Activated naive CD8-positive, alpha-beta T cell treated with anti-CD3 and anti-CD28 coated beads for 36 hours (primary cell): Measurements from ENCODE around the gene CDK18. TPM values are rescaled to one million over a fixed set of nuclear protein-coding genes. Genes with fewer than 3 reads are reported as not detected.

Experiments used
- DNase-seq: peaks from one replicate; pipeline ENCODE4 v3.0.0; 2021
- H3K27ac Mint-ChIP-seq: one replicate; pipeline ENCODE4 v1.8.0; 2022; ENCODE audit warnings: mild to moderate bottlenecking, moderate library complexity, mixed read lengths
- H3K27me3 Mint-ChIP-seq: one replicate; pipeline ENCODE4 v1.8.0; 2022; ENCODE audit warnings: mild to moderate bottlenecking, mixed read lengths
- H3K36me3 Mint-ChIP-seq: one replicate; pipeline ENCODE4 v1.8.0; 2021; ENCODE audit warnings: mild to moderate bottlenecking, mixed read lengths
- H3K4me1 Mint-ChIP-seq: one replicate; pipeline ENCODE4 v1.8.0; 2021; ENCODE audit warnings: mixed read lengths
- H3K4me3 Mint-ChIP-seq: one replicate; pipeline ENCODE4 v1.8.0; 2022; ENCODE audit warnings: mild to moderate bottlenecking, moderate library complexity, mixed read lengths
- H3K9me3 Mint-ChIP-seq: one replicate; pipeline ENCODE4 v1.8.0; 2022; ENCODE audit warnings: mixed read lengths
- total RNA-seq, 2 experiments: library from RNA; stranded (reverse); gene quantifications; one replicate each; pipeline ENCODE4 v1.2.3, GENCODE V29; 2021

Gene CDK18
- 1 to 10 TPM; 6.2 to 6.5 TPM for total RNA-seq

- no peaks in the 10 kb centered on the region for H3K27me3 Mint-ChIP-seq
- H3K4me1 Mint-ChIP-seq, result peaks cover 13% of the 10 kb centered on the region
- peak; percentile 46 for DNase-seq
- peak within 1 kb of the TSS; percentile 51 for H3K27ac Mint-ChIP-seq
- peak within 1 kb of the TSS; percentile 77 for H3K4me3 Mint-ChIP-seq
- no peaks in the 10 kb centered on the region for H3K36me3 Mint-ChIP-seq
- no peaks in the 10 kb centered on the region for H3K9me3 Mint-ChIP-seq
Measured at GRCh38 chr1:205504311-205505075, at the start of gene CDK18. TSS of gene CDK18 (plus strand) at chr1:205504669. CDS start at chr1:205523168, 18,499 bp downstream.

- no peak for DNase-seq
- H3K4me3 Mint-ChIP-seq, result no peak overlapping the region
- peaks cover 85% of the 10 kb centered on the region for H3K27me3 Mint-ChIP-seq
- no peaks in the 10 kb centered on the region for H3K9me3 Mint-ChIP-seq
- no peaks in the 10 kb centered on the region for H3K36me3 Mint-ChIP-seq
- no peak overlapping the region for H3K27ac Mint-ChIP-seq
- H3K4me1 Mint-ChIP-seq, result peaks cover 7% of the 10 kb centered on the region
Measured at GRCh38 chr1:205454903-205455335, 49.5 kb upstream of the CDK18 start.

GRCh38 chr1:205455581-205456382 lies 48.7 kb upstream of the CDK18 start, which contains the start of gene BLACAT1:
TSS of gene BLACAT1 (minus strand) at chr1:205456045.
- Mint-ChIP-seq H3K27me3 (peaks cover 89% of the 10 kb centered on the region), H3K4me3 (peak within 1 kb of the TSS; percentile 61), H3K9me3 (no peaks in the 10 kb centered on the region), H3K27ac (no peak within 1 kb of the TSS), H3K4me1 (peaks cover 7% of the 10 kb centered on the region), H3K36me3 (no peaks in the 10 kb centered on the region)
- no peak for DNase-seq

- H3K27ac Mint-ChIP-seq, result no peak overlapping the region
- H3K9me3 Mint-ChIP-seq, result no peaks in the 10 kb centered on the region
- peak overlapping the region; percentile 61 for H3K4me3 Mint-ChIP-seq
- no peaks in the 10 kb centered on the region for H3K36me3 Mint-ChIP-seq
- peaks cover 7% of the 10 kb centered on the region for H3K4me1 Mint-ChIP-seq
- DNase-seq, result peak; percentile 14
- peaks cover 88% of the 10 kb centered on the region for H3K27me3 Mint-ChIP-seq
Measured at GRCh38 chr1:205456383-205456867, 48.0 kb upstream of the CDK18 start.

GRCh38 chr1:205456868-205457745 lies 47.4 kb upstream of the CDK18 start:
- no peak overlapping the region for H3K4me3 Mint-ChIP-seq
- no peak overlapping the region for H3K27ac Mint-ChIP-seq
- peaks cover 84% of the 10 kb centered on the region for H3K27me3 Mint-ChIP-seq
- no peaks in the 10 kb centered on the region for H3K9me3 Mint-ChIP-seq
- peaks cover 7% of the 10 kb centered on the region for H3K4me1 Mint-ChIP-seq
- H3K36me3 Mint-ChIP-seq, result no peaks in the 10 kb centered on the region
- peak; percentile 24 for DNase-seq

GRCh38 chr1:205458777-205459566 lies 45.5 kb upstream of the CDK18 start:
- Mint-ChIP-seq H3K4me1 (peaks cover 7% of the 10 kb centered on the region), H3K27me3 (peaks cover 66% of the 10 kb centered on the region), H3K27ac (no peak overlapping the region), H3K36me3 (no peaks in the 10 kb centered on the region), H3K4me3 (no peak overlapping the region), H3K9me3 (no peaks in the 10 kb centered on the region)
- DNase-seq, result peak; percentile 36

- Mint-ChIP-seq H3K4me3 (no peak overlapping the region), H3K27ac (no peak overlapping the region), H3K4me1 (no peaks in the 10 kb centered on the region), H3K27me3 (peaks cover 8% of the 10 kb centered on the region), H3K9me3 (no peaks in the 10 kb centered on the region), H3K36me3 (no peaks in the 10 kb centered on the region)
- no peak for DNase-seq
Measured at GRCh38 chr1:205465392-205465791, 39.1 kb upstream of the CDK18 start.

- Mint-ChIP-seq H3K36me3 (no peaks in the 10 kb centered on the region), H3K9me3 (no peaks in the 10 kb centered on the region), H3K27me3 (peaks cover 5% of the 10 kb centered on the region), H3K27ac (no peak overlapping the region), H3K4me3 (no peak overlapping the region), H3K4me1 (no peaks in the 10 kb centered on the region)
- no peak for DNase-seq
Measured at GRCh38 chr1:205466595-205467220, 37.8 kb upstream of the CDK18 start.

GRCh38 chr1:205470131-205470530 lies 34.3 kb upstream of the CDK18 start:
- H3K4me3 Mint-ChIP-seq, result no peak overlapping the region
- H3K4me1 Mint-ChIP-seq, result peaks cover 10% of the 10 kb centered on the region
- peaks cover 7% of the 10 kb centered on the region for H3K9me3 Mint-ChIP-seq
- H3K27ac Mint-ChIP-seq, result no peak overlapping the region
- H3K27me3 Mint-ChIP-seq, result peaks cover 35% of the 10 kb centered on the region
- no peak for DNase-seq
- H3K36me3 Mint-ChIP-seq, result peaks cover 7% of the 10 kb centered on the region

- Mint-ChIP-seq H3K4me3 (no peak overlapping the region), H3K4me1 (peaks cover 10% of the 10 kb centered on the region), H3K27me3 (peaks cover 36% of the 10 kb centered on the region), H3K27ac (no peak overlapping the region), H3K36me3 (peaks cover 8% of the 10 kb centered on the region), H3K9me3 (peaks cover 17% of the 10 kb centered on the region)
- no peak for DNase-seq
Measured at GRCh38 chr1:205472737-205473441, 31.6 kb upstream of the CDK18 start.

- no peak overlapping the region for H3K4me3 Mint-ChIP-seq
- H3K36me3 Mint-ChIP-seq, result peaks cover 8% of the 10 kb centered on the region
- DNase-seq, result no peak
- H3K4me1 Mint-ChIP-seq, result peaks cover 10% of the 10 kb centered on the region
- H3K27ac Mint-ChIP-seq, result no peak overlapping the region
- H3K27me3 Mint-ChIP-seq, result peaks cover 36% of the 10 kb centered on the region
- H3K9me3 Mint-ChIP-seq, result peaks cover 17% of the 10 kb centered on the region
Measured at GRCh38 chr1:205473475-205473874, 31.0 kb upstream of the CDK18 start.

GRCh38 chr1:205473966-205474365 lies 30.5 kb upstream of the CDK18 start:
- no peak overlapping the region for H3K27ac Mint-ChIP-seq
- H3K9me3 Mint-ChIP-seq, result peaks cover 17% of the 10 kb centered on the region
- H3K36me3 Mint-ChIP-seq, result peaks cover 8% of the 10 kb centered on the region
- H3K4me3 Mint-ChIP-seq, result no peak overlapping the region
- no peak for DNase-seq
- peaks cover 10% of the 10 kb centered on the region for H3K4me1 Mint-ChIP-seq
- peaks cover 36% of the 10 kb centered on the region for H3K27me3 Mint-ChIP-seq

- Mint-ChIP-seq H3K36me3 (peaks cover 8% of the 10 kb centered on the region), H3K9me3 (peaks cover 17% of the 10 kb centered on the region), H3K4me3 (no peak overlapping the region), H3K27ac (no peak overlapping the region), H3K4me1 (peaks cover 12% of the 10 kb centered on the region), H3K27me3 (peaks cover 36% of the 10 kb centered on the region)
- DNase-seq, result no peak
Measured at GRCh38 chr1:205474571-205474970, 29.9 kb upstream of the CDK18 start.
